GM19372 (cell line): Measurements from ENCODE around the gene ATG2A.

Source experiments
- ATAC-seq: cut with Tn5 transposase; IDR thresholded peaks from one replicate; pipeline ENCODE4 v1.9.1; 2021; ENCODE audit warnings: mild to moderate bottlenecking, low read depth, moderate library complexity; ENCODE audit not compliant: unreplicated experiment

ATG2A gene

DNA sequence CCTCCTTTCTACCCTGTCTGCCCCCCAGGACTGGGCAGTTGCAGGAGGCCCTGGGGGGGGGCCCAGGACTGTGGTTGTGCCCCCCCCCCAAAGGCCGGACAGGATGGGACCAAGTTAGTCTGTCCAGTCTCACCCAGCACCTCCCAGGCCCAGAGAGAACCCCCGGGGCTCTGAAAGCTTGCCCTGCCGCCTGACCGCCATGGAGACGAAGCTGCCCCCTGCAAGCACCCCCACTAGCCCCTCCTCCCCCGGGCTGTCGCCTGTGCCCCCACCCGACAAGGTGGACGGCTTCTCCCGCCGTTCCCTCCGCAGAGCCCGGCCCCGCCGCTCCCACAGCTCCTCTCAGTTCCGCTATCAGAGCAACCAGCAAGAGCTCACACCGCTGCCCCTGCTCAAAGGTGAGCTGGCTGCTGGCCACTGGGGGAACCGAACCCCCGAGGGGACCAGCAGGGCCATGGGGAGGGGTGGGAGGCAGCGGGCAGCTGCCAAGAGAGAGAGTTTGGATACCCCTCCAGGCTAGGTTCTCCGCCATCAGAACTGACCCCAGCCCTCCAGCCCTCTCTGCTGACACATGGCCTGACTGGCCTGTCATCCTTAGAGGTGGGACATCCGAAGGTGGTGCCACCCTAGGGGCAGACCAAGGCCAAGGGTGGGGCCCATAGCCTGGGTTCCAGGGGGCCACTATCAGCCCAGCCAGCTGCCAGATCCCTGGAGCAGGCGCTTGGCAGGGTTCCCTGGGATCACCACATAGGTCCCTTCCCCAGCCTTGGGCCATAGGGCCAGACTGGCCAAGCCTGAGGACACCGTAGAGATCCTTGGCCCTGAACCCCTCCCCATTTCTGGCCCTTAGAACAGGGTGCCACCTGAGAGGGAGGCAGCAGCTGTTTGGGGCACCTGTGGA, 8.8 kb upstream of the ATG2A start:
- ATAC-seq = no peak

DNA sequence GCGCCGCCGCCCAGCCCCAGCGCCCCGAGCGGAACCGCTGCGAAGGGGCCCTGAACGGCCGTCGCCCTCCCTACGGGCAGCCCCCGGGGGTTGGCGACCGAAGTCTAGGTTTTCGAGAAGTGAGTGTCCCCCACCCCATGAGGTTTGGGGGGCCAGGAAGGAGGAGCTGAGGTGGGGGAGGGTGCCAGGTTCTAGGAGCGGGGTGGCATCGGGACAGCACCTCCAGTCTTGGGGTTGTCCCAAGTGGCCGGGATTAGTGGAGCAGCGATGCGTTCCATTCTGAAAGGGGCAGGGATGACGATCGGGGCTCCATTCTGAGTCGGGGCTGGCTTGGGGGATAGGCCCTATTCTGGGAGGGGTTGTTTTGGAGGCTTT, 7.9 kb upstream of the ATG2A start:
- no peak for ATAC-seq

DNA sequence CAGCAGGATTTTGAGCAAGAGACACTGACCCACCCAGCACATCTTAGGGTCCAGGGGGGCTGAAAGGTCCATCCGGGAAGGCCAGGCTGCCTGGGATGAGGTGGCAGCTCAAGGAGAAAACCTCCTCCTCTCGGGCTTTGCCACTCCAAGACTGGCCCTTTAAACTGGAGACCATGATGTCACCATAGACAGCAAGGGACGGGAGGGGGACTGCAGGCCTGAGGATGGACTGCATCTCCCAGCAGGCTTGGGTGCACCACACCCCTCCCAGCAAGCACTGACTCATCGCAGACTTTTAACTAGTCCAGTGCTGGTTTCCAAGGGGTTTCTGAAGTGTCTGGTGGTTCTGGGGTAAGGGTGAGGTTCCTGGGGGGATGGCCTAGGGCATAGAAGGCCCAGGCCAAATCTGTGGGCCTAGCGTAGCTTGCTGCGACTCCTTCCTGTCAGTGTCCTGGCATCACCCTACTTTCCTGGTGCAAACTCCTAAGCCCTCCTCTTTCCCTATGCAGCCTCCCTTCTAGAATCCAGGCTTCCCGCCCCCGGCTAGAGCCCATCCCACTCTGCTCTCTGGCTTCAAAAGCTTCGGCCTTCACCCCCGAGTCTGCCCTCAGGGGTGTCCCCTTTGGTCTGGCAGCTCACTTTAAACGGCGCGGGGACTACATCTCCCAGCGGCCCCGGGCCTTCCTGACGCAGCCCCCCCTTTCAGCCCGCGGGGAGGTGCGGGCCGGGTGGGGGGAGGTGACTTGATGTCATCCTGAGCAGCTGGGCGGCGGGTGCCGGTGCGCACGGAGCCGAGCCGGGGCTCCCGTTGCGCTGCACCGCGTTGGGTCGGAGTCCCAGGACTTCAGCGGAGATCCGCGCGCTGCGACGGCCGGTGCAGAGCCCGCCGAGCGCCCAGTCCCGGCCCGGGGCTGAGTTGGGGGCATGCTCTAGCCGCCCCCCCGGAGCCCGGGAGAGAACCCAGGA, 7.2 kb upstream of the ATG2A start, which contains the start of gene PPP2R5B:
PPP2R5B (plus strand) TSS at position 746 of the 966 bp plus-strand sequence. CDS start 1,046 bp downstream, outside the sequence.
- ATAC-seq = peak; percentile 78

DNA sequence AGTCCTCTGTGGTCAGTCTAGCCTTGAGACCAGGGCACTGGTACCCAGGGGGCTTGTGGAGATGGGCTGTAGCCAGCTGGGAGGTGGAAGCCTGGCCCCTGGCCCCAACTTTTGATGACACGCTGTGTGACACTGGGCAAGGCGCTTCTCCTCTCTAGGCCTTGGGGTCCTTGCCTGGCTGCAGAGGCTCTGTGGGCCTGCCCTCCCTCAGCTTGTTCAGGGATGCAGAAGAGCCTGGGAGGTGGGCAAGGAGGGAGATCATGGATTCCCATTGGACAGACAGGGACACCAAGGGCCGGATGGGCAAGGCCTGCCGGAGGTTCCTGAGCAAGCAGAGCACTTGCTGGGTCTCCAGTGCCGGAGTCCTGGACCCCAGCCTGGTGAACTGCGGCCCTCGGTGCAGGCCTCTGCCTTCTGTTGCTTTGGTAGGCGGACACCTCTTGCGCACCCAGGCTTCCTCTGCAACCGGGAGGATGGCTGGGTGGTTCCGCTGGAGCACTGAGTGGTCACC, 6.2 kb upstream of the ATG2A start:
- no peak for ATAC-seq

DNA sequence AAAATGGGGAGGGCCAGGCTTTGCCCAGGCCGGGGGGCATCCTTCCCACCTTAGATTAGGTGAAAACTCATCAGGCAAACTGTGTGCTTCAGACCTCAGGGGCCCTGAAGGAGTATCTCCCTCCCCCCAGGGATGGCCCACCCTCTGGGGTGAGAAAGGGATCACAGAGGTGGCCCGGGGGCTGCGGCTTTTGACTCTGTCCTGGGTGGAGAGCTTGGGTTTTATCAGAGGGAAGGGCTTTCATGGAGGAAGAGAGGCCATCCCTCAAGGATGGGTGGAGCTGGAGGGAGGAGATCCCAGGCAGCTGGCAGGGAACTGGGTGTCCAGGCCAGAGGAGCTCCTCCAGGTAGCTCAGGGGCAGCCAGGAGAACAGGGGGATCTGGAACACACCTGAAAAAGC, 4.4 kb upstream of the ATG2A start:
- no peak for ATAC-seq

DNA sequence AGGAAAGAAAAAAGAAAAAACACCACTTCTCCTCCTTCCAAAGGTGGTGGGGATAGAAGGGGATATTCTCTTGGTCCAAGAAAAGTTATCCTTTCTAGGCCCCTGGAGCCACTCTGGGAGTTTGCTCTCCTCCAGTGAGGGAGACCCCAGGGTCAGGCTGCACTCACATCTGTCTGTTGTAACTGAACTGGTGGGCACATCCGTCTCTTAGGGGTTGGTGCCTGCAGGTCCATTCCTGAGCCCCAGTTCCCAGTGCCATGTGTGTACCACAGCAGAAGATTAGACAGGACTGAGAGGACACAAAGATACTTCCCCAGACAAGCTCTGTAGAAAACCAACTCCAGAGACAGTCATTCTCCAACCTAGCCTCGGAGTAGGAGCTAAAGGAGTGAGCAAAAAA, 3.1 kb upstream of the ATG2A start:
- no peak for ATAC-seq

DNA sequence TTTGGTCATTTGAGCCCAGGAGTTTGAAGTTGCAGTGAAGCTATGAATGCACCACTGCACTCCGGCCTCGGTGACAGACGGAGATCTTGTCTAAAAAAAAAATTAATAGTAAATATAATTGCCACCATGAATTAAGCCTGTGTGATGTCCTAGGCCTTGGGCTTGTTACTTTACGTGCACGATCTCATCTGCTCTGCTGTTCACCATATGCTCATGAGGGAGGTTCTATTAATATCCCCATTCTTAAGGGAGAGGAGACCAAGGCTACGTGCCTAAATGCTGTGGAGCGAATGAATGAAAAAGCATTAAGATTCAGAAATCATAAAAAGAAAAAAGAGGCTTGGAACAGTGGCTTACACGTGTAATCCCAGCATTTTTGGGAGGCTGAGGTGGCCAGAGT, 2.6 kb upstream of the ATG2A start:
- no peak for ATAC-seq

DNA sequence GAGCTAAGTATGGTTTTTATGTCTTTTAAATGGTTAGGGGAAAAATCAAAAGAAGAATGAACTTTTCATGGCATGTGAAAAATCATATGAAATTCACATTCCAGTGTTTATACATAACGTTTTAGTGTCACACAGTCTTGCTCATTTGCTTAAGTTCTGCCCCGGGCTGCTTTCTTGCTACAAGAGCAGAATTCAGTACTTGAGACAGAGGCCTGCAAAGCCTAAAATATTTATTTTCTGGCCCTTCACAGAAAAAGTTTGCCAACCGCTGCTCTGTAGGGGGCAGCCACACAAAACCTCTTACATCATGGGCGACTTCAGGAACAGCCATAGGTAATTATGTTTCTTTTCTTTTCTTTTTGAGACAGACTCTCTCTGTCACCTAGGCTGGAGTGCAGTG, 1.0 kb upstream of the ATG2A start:
- no peak for ATAC-seq

DNA sequence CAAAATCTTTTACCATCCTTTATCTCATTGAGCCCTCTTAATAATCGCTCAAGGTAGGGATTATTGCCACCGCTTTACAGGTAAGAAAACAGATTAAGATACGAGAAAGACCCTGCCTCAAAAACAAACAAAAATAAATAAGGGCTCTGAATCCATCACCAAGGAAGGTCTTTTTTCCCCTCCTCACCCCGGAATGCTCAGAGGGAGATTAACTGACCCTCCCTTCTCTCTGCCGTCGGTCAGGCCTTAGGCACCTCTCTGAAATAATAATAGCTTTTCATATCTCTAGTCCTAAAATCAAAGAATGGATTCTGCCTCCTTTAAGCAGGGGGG, 620 bp upstream of the ATG2A start:
- ATAC-seq = no peak

DNA sequence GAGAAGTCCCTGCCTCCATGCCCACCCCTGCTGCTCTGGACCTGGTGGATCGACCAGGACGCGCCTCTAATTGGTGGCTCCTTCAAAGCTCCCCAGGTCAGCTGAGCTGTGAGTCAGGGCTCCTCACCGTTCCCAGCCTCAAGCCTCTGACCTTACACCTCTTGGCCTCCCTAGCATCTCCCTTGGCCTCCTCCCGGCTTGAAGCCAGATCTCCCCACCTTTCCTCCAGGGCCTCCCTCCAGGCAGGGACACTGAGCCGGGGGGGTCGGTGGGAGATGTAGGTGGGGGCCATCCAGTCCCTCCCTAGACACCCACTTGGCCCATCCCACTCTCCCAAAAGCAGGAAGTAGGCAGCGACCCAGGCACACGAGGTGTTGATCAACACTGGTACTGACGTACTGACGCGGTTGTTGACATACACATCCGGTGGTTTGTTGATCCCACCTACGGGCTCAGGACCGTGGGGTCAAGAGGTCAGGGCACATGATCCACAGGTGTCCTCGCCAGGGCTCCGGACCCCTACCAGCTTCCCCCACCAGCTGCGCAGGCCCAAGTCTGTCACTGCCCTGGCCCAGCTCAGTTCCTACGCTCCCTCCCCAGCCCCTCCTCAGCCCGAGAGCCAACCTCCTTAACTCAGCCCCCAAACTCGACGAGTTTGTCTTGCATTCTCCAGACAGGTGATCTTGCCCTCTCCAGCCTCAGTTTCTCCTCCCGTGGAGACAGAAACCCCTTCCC, 802 bp downstream of the ATG2A start:
- no peak for ATAC-seq

DNA sequence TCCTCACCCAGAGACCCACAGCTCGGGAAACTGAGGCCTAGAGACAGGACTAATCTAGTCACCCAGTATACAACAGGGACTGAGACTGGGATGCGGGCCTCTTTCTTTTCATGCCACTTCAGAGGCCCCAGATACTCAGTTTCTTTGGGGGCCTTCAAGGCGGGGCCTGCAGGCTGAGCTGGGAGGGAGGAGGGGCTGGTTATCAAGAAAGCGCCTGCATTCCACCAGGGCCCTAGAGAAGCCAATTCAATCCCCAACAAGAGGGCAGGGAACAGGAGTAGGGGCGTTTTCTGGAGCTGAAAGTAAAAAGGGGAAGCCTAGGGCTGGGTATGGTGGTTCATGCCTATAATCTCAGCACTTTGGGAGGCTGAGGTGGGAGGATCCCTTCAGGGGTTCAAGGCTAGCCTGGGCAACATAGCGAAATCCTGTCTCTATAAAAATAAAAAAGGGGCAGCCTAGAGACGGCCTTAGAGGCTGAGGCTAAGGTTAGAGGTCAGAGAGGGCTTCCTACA, 1.6 kb downstream of the ATG2A start:
- no peak for ATAC-seq

DNA sequence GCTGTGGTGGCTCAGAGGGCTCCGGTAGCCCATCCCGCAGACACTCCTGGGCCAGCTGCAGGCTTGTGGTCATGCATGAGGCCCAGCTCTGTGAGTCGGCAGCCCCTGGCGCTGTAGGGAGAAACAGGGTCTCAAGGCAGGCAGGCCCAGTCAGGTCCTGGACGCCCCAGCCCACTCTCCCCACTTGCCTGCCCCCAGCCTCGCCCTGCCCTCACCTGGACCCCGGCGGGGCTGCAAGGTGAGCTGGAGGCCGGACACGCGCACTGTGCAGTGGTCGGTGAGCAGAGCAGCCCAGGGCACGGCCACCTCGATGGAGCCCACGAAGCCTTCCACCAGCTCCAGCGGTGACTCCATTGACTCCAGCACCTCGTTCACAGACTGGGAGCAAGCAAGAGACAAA, 2.9 kb downstream of the ATG2A start:
- no peak for ATAC-seq

DNA sequence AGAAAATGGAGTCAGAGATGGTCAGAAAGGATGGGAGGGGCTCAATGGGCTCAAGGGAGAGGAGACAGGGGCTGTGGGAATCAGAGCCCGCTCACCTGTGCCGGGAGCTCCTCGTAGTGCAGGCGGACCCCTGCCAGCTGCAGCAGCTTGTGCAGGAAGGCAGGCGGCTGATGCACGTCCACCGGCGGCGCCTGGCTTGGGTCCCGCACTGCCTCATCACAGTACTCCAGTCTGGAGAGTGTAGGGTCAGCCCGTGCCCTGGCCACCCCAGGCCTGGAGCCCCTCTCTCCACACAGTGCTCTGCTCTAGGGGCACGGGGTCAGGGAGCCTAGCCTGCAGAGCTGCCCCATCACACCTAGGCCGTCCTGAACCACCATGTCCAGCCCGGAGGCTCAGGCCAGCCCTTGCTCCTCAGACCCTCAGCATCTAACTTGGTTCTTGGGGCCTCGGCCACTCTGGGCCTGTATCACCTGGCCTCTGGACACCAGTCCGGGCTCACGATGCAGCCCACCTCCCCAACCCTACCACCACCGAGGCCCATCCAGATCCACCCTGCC, 3.8 kb downstream of the ATG2A start:
- no peak for ATAC-seq

DNA sequence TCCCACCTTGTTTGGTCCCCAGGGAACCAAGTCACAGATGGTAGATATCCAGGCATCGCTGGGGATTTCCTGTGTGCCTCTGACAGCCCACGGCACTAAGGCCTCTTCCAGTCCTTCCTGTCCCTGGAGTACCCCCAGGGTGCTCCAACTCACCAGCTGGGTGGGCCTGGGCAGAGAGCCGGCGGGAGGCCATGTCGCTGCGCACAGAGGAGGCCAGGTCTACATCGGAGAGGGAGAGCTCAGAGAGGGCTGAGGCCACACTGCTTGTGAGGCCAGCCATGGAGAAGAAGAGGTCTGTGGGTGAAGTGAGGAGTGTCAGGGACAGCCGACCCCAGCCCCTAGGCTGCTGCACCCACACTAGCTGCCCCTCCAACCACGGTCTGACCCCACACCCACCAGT, 5.3 kb downstream of the ATG2A start:
- ATAC-seq = no peak

DNA sequence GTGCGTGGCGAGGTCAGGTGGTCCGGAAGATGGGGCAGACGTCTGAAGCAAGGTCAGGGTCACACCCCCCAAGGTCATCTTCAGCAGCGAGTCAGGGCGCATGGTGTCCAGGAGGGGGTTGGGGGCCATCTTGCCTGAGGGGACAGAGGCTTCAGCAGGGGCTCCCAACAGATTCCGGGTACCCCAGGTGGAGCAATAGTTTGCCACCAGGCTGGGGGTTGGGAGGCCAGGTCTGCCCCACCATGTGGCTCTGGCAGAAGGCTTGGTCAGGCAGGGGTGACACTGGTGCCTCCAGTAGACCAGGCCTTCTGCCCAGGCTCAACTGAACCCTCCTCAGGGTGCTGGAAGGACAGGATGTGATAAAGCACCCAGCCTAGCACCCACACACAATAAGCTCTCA, 5.9 kb downstream of the ATG2A start:
- no peak for ATAC-seq

DNA sequence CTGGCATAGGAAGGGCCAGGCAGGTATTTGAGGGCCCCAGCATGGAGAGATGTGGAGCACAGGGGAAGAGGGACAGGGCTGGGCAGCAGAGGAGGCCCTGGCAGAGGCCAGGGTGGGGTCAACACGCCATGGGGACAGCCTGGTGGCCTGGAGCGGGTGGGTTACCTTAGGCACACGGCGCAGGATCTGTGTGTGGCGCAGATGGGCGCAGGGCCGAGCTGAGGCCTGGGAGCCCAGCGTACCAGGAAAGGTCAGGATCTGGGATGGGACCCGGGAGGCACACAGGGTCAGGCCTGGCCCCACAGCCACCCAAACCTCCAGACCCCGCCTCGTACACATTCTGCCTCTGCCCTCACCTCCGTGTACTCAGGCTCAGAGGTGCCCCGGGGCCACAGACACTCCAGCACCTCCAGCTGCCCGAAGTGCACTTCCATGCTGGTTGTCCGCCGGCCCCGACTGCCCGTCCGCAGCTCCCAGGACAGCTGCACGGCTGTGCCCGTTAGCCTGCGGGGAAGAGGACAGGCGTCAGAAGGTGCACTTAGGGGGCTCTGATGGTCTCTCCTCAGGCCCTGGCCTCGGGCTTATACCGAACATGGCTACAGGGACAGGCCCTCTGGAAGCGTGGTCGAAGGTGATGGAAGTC, 6.4 kb downstream of the ATG2A start:
- no peak for ATAC-seq

DNA sequence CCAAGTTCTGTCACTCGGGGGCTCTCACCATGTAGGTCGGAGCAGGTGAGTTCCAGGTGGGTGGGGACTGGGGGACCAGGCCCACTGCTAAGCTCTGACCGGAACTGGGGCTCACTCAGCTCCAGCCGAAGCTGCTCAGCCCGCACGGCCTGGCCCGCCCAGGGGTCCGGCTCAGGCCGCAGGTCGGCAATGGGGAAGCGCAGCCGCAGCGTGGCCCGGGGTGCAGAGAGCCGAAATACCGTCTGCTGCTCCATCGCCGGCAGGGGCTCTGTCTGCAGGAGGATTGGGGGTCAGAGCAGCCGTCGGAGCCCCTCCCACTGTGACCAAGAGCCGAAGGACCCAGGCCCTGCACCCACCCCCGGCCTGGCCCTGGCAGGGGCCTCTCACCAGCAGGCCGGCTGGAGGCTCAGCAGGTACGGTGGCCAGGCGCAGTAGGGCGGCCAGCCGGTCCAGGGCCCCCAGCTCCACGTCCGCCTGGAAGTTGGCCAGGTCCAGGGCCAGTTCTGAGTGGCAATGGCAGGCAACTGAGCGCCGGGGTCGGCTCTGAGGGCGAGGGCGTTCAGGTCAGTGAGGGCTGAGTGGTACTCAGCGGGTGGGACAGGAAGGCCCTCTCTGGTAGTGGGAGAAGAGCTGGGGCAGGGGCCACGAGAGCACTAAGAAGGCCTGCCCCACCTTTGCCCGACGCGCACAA, 7.2 kb downstream of the ATG2A start:
- no peak for ATAC-seq

DNA sequence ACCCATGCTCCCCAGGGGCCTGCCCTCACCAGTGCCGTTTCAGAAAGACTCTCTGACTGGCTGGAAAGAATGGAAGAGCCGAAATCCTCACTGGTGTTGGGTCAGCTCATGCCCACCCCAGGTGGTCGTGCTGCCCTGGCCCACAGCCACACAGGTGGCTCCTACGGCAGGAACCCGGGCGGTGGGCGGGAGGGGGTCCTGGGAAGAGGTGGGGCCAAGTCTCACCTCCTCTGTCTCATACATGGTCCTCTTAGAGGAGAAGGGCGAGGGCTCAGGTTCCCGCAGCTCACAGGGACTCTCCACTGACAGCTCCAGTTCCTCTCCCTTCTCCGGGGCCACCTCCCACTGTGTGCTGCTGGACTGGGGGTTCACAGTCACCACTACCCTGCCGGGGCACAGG, 8.2 kb downstream of the ATG2A start:
- ATAC-seq = no peak

DNA sequence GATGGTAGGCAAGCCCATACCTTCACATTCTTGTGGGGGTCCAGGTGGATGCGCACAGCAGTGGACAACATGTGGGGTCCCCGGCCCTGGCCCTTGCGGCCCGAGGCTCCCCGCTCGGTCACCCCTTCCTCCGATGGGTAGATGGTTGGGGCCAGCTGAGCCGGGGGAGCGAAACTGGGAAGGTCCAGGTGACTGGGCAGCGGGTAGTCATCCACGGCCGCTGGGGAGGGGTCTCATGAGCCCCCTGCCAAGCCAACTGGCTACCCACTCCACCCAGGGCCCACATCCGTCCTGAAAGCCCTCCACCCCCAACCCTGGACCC, 10.7 kb downstream of the ATG2A start:
- ATAC-seq = no peak
